DLD1 (cell line): ENCODE measurements around the gene ZFP30.

Experiments
- in situ Hi-C: cut with HindIII; loops from 2 replicates; pipeline ENCODE4 v1.10.0; 2017; ENCODE audit warnings: low sequenced_read_pairs

Gene ZFP30

DNA sequence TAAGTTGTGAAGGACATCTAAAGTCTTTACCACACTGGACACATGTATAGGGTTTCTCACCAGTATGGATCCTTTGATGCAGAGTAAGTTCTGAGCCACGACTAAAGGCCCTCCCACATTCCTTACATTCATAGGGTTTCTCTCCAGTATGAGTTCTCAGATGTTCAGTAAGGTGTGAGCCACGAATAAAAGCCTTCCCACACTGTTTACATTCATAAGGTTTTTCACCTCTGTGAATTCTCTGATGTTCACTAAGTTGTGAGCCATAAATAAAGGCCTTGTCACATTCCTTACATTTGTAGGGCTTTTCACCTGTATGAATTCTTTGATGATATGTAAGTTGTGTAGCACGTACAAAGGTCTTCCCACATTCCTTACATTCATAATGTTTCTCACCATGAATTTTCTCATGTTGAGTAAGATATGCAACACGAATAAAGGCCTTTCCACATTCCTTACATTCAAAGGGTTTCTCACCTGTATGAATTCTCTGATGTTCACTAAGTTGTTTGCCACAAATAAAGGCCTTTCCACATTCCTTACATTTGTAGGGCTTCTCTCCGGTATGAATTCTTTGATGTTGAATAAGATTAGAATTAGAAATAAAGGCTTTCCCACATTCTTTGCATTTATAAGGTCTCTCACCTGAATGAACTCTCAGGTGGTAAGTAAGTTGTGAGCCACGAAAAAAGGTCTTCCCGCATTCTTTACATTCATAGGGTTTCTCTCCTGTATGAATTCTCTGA is 90.5 kb downstream of the ZFP30 start:
- in situ Hi-C loops, result no loop called here
